SH-SY5Y (cell line): Measurements from ENCODE around the gene ATAD1.

Experiments used
- GATA2 ChIP-seq: IDR thresholded peaks from 2 replicates; pipeline ENCODE4 v1.6.1; 2011; ENCODE audit warnings: mild to moderate bottlenecking, low read depth, low read length
- GATA3 ChIP-seq: IDR thresholded peaks from 2 replicates; pipeline ENCODE4 v1.6.1; 2011; ENCODE audit warnings: low read depth, mild to moderate bottlenecking, low read length, moderate library complexity

DNA sequence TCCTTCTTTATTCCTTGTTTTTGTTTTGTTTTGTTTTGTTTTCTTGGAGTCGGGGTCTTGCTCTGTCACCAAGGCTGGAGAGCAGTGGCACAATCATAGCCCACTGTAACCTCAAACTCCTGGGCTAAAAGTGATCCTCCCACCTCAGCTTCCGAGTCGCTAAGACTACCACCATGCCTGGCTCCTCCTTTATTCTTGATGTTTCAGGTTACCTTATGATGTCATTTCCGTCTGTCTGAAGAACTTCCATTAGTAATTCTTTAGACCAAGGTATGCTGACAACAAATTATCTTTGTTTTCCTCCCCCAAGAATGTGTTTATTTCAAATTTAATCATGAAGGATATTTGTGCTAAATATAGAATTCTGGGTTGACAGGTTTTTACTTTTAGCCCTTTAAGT, 18.1 kb upstream of the ATAD1 start:
- TF ChIP-seq GATA2 (no peak), GATA3 (no peak)
